Activated CD4-positive, alpha-beta memory T cell treated with anti-CD3 and anti-CD28 coated beads for 36 hours (primary cell): ENCODE measurements around the gene MANF. TPM values are rescaled to one million over a fixed set of nuclear protein-coding genes. Genes with fewer than 3 reads are reported as not detected.

ENCODE experiments used
- total RNA-seq, 2 experiments: library from RNA; stranded (reverse); gene quantifications; one replicate each; pipeline ENCODE4 v1.2.3, GENCODE V29; 2021

Gene MANF
- total RNA-seq, 2 experiments from 2014 or later: 151 to 162 TPM

Other genes with a start within 250 kb of the MANF start
- 10 to 100 TPM; 19.0 to 19.4 TPM for gene RBM15B, start 6.0 kb downstream of the MANF start, total RNA-seq
- gene DCAF1, start 114.7 kb downstream of the MANF start, total RNA-seq: 10 to 100 TPM; 36.6 TPM
- gene RAD54L2, start 153.4 kb downstream of the MANF start, total RNA-seq: 10 to 100 TPM; 27.6 to 30.0 TPM